GM21528 (cell line): ENCODE results near the gene GANAB.
A peak's percentile ranks its signal among the peaks of the same experiment; 100 is the strongest.
"Not testable (repeated sequence)": the region's sequence is repeated elsewhere in the genome, so short reads cannot be mapped to it uniquely, and the experiment has no call there.

ENCODE experiments used
- ATAC-seq: cut with Tn5 transposase; IDR thresholded peaks from one replicate; pipeline ENCODE4 v1.9.1; 2021; ENCODE audit warnings: mild to moderate bottlenecking, moderate library complexity; ENCODE audit not compliant: unreplicated experiment, low FRiP score

GANAB gene

DNA sequence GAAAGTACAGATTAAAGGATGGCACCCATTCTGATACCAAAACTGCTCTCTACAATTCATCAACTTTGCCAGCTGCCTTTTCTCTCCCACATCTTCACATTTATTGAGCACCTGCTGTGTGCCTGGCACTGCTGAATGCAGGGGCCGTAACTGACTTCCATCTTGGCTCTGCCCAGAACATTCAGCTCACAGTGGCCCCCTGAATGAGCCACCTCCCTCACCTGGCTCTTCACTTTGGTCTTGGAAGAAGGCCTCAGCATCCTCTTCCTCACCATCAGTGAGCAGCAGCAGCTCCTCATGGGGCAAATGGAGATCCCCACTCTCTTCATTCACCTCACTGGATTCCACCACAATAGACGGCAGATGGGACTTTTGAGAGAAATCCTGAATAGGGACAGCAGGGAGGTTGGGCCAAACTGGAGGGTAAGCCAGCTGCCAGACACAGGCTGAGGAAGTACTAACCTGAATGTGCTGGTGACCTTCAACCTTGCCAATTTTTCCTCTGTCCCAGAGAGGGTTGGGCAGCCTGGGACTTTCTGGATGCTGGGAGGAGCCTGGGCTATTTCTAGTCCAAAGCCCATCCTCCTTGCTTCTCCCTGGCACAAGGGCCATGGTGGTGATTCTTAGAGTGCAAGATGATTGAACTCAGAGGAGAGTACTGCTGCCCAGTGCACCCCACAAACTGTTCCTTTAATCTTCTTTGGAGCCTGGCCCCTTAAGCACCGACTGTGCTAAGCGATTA, 23.2 kb upstream of the GANAB start:
- ATAC-seq, result no peak

DNA sequence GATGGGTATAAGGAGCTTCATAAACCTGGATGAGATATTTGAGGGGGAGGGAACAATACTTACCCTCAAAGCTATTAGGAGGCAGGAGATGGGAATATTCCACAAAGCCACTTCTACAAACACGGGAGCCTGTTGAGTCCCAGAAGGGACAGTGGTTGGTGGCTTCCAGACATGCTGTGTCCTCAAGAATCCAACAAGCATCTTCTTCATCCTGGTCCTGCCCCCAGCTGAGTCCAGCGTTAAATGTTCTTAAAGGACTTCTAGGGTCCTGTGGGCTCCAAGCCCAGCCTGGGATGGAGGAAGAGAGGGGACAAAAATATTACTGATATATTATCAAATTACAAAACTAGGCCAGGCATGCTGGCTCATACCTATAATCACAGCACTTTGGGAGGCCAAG, 21.0 kb upstream of the GANAB start:
- ATAC-seq, result no peak

GRCh38 chr11:62666259-62666926, 20.0 kb upstream of the GANAB start:
- no peak for ATAC-seq

- ATAC-seq, result peak; percentile 23
These were observed 19.3 kb upstream of the GANAB start for GRCh38 chr11:62665599-62666258.

DNA sequence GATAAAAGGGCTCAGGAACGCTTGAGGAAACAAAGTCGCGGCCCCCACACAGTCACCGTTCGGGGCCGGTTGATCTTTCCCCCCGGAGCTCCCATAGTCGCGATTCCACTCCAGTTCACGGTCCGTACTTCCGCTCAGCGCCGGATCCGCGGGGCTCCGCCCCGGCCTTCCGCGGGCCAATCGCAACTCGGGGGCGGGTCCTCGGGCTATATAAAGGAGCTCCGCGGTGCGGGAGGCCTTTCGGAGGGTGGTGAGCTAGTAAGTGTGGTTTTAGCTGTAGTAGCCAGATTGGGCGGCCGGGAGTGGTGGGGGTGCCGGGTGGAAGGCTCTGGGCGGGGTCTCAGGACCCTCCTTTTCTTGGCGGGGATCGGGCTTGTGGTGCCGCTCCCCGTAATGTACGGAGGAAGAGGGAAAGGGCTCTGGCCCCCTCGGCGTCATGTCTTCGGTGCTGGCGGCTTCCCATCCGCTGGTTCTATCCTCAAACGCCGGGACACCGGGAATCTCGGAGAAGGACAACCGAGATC, 18.7 kb upstream of the GANAB start, which contains the start of the genes C11orf98 and CSKMT:
TSS of gene C11orf98 (minus strand) at position 136 of the 524 bp plus-strand sequence. CDS start at position 95, 41 bp downstream.
TSS of gene CSKMT (plus strand) at position 238 of the 524 bp plus-strand sequence. CDS start 568 bp downstream, outside the sequence.
- peak; percentile 79 for ATAC-seq

DNA sequence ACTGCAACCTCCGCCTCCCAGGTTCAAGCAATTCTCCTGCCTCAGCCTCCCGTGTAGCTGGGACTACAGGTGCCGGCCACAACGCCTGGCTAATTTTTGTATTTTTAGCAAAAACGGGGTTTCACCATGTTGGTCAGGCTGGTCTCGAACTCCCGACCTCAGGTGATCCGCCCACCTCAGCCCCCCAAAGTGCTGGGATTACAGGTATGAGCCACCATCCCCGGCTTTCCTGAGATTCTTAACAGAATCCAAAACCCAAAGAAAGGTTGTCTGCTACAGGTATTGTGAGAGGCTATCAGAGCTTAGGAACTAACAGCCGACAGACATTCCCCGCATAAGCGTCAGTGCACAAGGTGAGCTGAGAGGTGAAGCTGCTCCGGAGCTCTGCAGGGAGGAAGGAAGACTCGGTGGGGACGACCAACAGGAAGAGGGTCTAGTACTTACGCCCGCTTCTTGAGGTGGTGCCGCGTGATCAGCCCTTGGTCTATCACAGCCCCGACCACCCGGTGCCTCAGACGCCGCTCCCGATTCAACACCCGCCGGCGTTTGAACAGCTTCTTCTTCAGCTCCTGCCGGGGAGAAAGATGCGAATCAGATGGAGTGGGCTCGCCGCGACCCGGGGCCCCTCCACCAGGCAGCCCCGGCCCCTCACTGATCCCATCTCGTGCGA, 18.1 kb upstream of the GANAB start:
- peak; percentile 27 for ATAC-seq

DNA sequence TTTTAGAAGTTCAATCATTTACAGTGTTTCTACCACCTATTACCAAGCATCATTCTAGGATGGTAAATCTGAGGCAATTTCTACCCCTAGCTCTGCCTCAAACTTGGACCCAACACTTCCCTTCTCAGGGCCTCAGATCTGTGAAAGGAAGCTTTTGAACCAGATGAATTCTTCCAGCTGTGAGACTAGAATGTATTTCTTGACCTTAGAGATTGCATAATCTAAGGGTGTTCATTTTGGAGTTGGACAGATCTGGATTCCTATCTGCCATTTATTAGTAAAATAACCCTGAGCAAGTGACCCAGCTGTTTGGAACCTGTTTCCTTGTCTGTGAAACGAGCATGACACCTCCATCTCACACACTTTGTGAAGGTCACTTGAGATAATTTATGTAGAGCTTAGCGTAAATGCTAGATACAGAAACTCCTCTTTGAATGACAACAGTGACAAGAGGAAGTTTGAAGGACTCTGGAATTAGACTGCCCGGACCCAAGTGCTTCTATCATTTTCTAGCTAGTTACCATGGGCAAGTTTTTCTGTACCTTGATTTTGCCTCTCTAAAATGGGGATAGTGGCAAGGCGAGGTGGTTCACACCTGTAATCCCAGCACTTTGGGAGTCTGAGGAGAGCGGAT, 10.5 kb upstream of the GANAB start:
- no peak for ATAC-seq

DNA sequence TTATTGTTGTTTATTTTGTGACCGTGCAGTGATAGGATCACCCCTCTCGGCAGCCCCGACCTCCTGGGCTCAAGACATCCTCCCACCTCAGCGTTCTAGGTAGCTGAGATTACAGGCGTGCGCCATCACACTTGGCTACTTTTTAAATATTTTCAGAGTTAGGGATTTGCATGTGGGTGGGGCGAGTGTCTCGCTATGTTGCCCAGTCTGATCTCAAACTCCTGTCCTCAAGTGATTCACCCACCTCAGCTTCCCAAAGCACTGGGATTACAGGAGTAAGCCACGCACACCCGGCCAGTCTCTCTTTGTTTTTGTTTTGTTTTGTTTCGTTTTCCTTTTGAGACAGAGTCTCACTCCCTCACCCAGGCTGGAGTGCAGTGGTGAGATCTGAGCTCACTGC, 7.9 kb upstream of the GANAB start:
- no peak for ATAC-seq

DNA sequence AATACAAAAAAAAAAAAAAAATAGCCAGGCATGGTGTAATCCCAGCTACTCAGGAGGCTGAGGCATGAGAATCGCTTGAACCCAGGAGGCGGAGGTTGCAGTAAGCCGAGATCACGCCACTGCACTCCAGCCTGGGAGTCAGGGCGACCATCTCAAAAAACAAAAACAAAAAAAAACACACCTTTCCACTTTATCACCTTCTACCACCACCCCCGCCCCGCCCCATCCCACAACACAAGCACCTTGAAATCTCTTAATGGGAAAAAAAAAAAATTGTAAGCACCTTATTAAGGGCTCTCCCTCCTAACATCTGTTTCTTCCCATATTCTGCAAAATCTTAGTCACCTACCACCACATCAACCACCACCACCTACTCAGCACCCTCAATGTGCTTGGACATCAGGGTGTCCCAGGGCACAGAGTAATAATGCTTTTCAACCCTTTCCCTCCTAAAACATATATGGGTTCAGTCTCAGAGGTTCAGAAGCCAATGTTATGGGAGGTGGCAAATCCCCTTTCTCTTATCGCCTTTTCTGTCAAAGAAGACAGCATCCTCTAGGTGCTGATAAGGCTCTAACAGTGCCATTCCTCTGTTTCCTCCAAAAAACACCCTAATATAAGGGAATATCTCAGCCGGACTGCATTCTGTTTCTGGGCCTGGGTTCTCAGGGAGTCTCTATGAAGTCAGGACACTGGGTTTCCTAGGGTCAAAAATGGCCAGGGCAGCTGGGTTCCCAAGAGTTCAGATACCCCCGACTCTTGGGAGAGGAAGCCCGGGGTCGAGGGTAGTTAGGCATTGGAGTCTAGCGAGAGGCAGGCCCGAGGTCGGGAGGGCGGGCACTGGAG, 6.0 kb upstream of the GANAB start:
- peak; percentile 5 for ATAC-seq

DNA sequence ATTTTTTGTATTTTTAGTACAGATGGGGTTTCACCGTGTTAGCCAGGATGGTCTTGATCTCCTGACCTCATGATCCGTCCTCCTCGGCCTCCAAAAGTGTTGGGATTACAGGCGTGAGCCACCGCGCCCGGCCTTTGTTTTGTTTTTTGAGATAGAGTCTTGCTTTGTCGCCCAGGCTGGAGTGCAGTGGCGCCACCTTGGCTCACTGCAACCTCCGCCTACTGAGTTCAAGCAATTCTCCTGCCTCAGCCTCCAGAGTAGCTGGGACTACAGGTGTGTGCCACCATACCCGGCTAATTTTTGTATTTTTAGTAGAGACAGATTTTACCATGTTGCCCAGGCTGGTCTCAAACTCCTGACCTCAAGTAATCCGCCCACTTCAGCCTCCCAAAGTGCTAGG, 3.9 kb upstream of the GANAB start:
- not testable (repeated sequence) for ATAC-seq

DNA sequence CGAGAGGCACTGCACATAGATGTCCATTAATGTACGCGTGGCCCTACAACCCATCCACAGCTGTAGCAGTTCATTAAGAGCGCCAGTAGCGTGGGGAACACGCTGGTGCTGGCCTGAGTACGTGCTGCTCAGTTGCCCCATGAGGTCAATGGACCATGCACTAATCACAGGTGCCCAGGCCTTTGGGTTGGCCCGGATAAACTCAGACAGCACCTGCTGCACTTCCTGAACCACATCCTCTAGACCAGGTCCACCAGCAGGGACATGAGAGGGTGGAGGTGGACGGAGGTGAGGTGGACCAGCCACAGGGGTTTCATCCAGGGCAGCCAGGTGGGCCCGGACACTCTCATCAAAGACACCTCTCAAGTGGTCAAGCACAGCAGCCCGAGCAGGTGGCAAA, 3.1 kb upstream of the GANAB start:
- no peak for ATAC-seq

GRCh38 chr11:62648967-62649364, 2.6 kb upstream of the GANAB start:
- ATAC-seq, result no peak

GRCh38 chr11:62648185-62648966, 2.0 kb upstream of the GANAB start:
- ATAC-seq, result no peak

- no peak for ATAC-seq
These were observed 1.2 kb upstream of the GANAB start for GRCh38 chr11:62647609-62648005.

- no peak for ATAC-seq
These were observed 604 bp upstream of the GANAB start for GRCh38 chr11:62646825-62647608.

- no peak for ATAC-seq
These were observed 805 bp downstream of the GANAB start for GRCh38 chr11:62645671-62645945.

DNA sequence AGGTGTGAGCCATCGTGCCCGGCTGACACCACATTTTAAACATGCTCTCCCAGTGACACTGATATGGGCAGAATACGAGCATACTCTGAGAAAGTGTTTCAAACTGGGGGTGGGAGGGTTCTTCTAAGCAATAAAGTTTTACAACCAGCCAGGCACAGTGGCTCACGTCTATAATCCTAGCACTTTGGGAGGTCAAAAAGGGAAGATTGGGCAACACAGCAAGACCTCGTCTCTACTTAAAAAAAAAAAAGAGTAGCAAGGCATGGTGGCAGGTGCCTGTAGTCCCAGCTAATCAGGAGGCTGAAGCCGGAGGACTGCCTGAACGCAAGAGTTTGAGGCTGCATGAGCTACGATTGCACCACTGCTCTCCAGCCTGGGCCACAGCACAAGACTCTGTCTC, 2.2 kb downstream of the GANAB start:
- no peak for ATAC-seq

DNA sequence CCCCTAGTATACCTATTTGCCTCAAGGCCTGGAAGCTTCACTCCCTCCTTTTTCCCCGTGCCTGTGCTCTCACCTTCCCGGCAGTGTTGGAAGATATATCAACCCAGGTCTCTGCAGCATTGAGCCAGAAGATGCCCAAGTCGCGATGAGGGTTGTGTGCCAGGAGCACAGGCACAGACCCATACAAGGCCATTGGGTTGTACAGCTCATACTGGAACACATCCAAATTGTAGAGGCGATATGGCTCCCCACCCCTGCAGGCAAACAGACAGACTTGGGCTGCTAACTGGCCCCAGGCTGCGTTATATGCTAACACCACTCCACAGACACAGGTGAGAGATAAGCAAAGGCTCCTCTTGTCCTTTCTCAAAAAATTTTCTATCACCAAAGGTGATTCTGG, 13.9 kb downstream of the GANAB start:
- no peak for ATAC-seq
